ENCODE data around the gene CACNA1B.

DNA sequence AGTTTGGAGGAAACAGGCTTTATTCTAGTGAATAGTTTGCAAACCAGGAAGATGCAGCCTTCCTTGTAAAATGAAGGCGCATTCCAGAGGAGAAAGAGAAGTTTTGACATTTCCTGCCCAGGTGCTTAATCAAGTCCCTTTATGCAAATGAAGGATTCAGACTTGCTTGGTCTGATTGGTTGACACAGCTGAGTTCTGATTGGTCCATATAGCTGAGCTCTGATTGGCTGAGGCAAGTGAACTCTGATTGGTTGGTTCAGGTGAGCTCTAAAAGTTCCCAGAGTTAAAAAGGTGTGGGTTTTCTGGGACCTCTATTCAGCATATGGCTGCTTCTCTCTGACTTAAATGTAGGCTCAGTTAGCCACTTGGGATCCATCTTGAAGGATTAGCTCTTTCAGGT is 151.0 kb downstream of the CACNA1B start:
- no peak for TF ChIP-seq YY1 (IDR thresholded peaks at IDR 0.05; ENCODE audit: low read depth)
- TF ChIP-seq, protein P1, sequence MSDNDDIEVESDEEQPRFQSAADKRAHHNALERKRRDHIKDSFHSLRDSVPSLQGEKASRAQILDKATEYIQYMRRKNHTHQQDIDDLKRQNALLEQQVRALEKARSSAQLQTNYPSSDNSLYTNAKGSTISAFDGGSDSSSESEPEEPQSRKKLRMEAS (IDR thresholded peaks at IDR 0.05): no peak
- no peak for TF ChIP-seq FOXM1 (IDR thresholded peaks at IDR 0.05; ENCODE audit: borderline replicate concordance, low read depth)
- no peak for TF ChIP-seq TAF1 (IDR thresholded peaks at IDR 0.05; ENCODE audit: low read depth)
- TF ChIP-seq TCF12 (IDR thresholded peaks at IDR 0.05; ENCODE audit: low read depth): no peak
- TF ChIP-seq CREB1 (IDR thresholded peaks at IDR 0.05; ENCODE audit: low read depth): no peak
- TF ChIP-seq, protein P2, sequence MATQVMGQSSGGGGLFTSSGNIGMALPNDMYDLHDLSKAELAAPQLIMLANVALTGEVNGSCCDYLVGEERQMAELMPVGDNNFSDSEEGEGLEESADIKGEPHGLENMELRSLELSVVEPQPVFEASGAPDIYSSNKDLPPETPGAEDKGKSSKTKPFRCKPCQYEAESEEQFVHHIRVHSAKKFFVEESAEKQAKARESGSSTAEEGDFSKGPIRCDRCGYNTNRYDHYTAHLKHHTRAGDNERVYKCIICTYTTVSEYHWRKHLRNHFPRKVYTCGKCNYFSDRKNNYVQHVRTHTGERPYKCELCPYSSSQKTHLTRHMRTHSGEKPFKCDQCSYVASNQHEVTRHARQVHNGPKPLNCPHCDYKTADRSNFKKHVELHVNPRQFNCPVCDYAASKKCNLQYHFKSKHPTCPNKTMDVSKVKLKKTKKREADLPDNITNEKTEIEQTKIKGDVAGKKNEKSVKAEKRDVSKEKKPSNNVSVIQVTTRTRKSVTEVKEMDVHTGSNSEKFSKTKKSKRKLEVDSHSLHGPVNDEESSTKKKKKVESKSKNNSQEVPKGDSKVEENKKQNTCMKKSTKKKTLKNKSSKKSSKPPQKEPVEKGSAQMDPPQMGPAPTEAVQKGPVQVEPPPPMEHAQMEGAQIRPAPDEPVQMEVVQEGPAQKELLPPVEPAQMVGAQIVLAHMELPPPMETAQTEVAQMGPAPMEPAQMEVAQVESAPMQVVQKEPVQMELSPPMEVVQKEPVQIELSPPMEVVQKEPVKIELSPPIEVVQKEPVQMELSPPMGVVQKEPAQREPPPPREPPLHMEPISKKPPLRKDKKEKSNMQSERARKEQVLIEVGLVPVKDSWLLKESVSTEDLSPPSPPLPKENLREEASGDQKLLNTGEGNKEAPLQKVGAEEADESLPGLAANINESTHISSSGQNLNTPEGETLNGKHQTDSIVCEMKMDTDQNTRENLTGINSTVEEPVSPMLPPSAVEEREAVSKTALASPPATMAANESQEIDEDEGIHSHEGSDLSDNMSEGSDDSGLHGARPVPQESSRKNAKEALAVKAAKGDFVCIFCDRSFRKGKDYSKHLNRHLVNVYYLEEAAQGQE (IDR thresholded peaks at IDR 0.05; ENCODE audit: low read depth): no peak
- TF ChIP-seq, protein P3, sequence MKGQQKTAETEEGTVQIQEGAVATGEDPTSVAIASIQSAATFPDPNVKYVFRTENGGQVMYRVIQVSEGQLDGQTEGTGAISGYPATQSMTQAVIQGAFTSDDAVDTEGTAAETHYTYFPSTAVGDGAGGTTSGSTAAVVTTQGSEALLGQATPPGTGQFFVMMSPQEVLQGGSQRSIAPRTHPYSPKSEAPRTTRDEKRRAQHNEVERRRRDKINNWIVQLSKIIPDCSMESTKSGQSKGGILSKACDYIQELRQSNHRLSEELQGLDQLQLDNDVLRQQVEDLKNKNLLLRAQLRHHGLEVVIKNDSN (IDR thresholded peaks at IDR 0.05): no peak
- no peak for TF ChIP-seq RAD21 (IDR thresholded peaks at IDR 0.05; ENCODE audit: low read depth)
- TF ChIP-seq TEAD4 (IDR thresholded peaks at IDR 0.05): no peak
- TF ChIP-seq ZBTB7A (IDR thresholded peaks at IDR 0.05; ENCODE audit: low read depth): no peak
- TF ChIP-seq CEBPB (IDR thresholded peaks at IDR 0.05): no peak
- TF ChIP-seq EP300 (IDR thresholded peaks at IDR 0.05; ENCODE audit: borderline replicate concordance): no peak
- TF ChIP-seq EGR1 (IDR thresholded peaks at IDR 0.05): no peak

All from Ishikawa (cell line).